ENCODE measurements around the gene CPXM1. TPM values are rescaled to one million over a fixed set of nuclear protein-coding genes. Genes with fewer than 3 reads are reported as not detected.
"Not testable (repeated sequence)": the region's sequence is repeated elsewhere in the genome, so short reads cannot be mapped to it uniquely, and the experiment has no call there.

The CPXM1 gene
- total RNA-seq, 1 donor from 2014 or later = 10.2 TPM

DNA sequence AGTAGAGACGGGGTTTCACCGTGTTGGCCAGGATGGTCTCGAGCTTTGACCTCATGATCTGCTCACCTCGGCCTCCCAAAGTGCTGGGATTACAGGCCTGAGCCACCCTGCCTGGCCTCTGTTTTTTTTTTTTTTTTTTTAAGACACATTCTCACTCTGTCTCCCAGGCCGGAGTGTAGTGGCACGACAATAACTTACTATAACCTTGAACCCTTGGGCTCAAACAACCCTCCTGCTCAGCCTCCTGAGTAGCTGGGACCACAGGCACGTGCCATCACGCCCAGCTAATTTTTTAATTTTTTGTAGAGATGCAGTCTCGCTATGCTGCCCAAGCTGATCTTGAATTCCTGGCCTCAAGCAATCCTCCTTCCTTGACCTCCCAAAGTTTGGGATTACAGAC is 26.6 kb downstream of the CPXM1 start:
- ATAC-seq (no peak), DNase-seq (no peak)
- peaks cover 5% of the 10 kb centered on the region for H3K27me3 ChIP-seq (ENCODE audit: low read depth)
- H3K4me1 ChIP-seq = no peaks in the 10 kb centered on the region
- H3K36me3 ChIP-seq = no peaks in the 10 kb centered on the region
- H3K9me3 ChIP-seq = no peaks in the 10 kb centered on the region
- TF ChIP-seq, protein P1, sequence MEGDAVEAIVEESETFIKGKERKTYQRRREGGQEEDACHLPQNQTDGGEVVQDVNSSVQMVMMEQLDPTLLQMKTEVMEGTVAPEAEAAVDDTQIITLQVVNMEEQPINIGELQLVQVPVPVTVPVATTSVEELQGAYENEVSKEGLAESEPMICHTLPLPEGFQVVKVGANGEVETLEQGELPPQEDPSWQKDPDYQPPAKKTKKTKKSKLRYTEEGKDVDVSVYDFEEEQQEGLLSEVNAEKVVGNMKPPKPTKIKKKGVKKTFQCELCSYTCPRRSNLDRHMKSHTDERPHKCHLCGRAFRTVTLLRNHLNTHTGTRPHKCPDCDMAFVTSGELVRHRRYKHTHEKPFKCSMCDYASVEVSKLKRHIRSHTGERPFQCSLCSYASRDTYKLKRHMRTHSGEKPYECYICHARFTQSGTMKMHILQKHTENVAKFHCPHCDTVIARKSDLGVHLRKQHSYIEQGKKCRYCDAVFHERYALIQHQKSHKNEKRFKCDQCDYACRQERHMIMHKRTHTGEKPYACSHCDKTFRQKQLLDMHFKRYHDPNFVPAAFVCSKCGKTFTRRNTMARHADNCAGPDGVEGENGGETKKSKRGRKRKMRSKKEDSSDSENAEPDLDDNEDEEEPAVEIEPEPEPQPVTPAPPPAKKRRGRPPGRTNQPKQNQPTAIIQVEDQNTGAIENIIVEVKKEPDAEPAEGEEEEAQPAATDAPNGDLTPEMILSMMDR (IDR thresholded peaks at IDR 0.05) = no peak
- no peak overlapping the region for H3K27ac ChIP-seq
- no peak overlapping the region for H3K4me3 ChIP-seq
- intact Hi-C loops (cut with DNase I) = no loop called here

DNA sequence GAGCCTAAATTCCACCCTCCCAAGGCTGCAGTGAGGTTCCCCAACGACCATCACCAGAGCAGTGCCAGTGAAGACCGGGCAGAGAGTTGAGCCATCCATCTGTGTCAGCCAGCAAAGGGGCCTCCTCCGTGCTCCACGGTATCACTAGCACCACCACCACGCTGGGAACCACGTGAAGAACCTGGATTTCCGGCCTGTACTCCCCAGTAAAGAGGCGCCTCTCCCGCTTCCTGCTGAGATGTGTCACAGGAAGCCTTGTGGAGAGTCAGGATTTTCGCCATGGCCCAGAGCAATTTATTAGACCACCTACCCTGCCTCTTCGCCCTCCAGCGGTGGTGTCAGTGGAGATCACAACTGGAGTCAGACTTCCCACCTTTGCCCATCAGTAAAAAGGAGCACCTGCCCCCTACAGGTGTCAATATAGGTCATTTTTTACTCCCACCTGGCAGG is 28.8 kb downstream of the CPXM1 start:
- DNase-seq (no peak), ATAC-seq (no peak)
- H3K27ac ChIP-seq = no peak overlapping the region
- H3K36me3 ChIP-seq = no peaks in the 10 kb centered on the region
- H3K9me3 ChIP-seq = no peaks in the 10 kb centered on the region
- no peak overlapping the region for H3K4me3 ChIP-seq
- H3K4me1 ChIP-seq = no peaks in the 10 kb centered on the region
- TF ChIP-seq, protein P1 (IDR thresholded peaks at IDR 0.05) = no peak
- peaks cover 17% of the 10 kb centered on the region for H3K27me3 ChIP-seq (ENCODE audit: low read depth)
- intact Hi-C loops (cut with DNase I) = no loop called here

DNA sequence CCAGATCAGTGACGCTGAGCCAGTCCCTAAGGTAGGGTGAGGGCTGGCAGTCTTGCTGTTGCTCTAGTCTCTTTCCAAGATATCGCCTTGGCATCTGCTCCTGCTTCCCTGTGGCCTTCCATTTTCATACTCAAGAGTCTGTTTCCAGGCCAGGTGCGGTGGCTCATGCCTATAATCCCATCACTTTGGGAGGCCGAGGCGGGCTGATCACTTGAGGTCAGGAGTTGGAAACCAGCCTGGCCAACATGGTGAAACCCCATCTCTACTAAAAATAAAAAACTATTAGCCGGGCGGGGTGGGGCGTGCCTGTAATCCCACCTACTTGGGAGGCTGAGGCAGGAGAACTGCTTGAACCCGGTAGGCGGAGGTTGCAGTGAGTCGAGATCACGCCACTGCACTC is 30.3 kb downstream of the CPXM1 start:
- ATAC-seq; H3K4me3 ChIP-seq; H3K4me1 ChIP-seq; H3K9me3 ChIP-seq; intact Hi-C loops (cut with DNase I); H3K36me3 ChIP-seq; H3K27ac ChIP-seq; DNase-seq: not testable (repeated sequence)
- peaks cover 21% of the 10 kb centered on the region for H3K27me3 ChIP-seq (ENCODE audit: low read depth)

DNA sequence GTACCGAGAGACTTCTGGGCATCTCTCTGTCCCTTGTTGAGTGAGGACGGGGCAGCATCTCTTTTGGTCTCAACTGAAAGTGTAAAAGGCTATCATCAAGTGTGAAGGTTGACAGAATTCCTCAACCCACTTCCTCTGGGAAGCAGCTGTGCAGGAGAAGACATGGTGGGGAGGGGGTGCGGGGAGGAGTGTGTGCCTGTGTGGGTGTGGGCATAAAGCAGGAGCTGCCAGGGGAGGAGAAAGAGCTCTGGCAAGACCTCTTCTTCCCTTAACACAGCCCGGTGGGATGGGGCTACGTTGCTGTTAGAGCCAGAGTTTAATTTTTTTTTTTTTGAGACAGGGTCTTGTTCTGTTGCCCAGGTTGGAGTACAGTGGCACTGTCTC is 31.8 kb downstream of the CPXM1 start:
- peak; percentile 24 to 29 for ATAC-seq
- Histone ChIP-seq H3K27ac (no peak overlapping the region), H3K9me3 (no peaks in the 10 kb centered on the region), H3K27me3 (ENCODE audit: low read depth) (peaks cover 24% of the 10 kb centered on the region), H3K36me3 (no peaks in the 10 kb centered on the region), H3K4me1 (no peaks in the 10 kb centered on the region), H3K4me3 (no peak overlapping the region)
- DNase-seq = no peak
- TF ChIP-seq, protein P1 (IDR thresholded peaks at IDR 0.05) = no peak
- intact Hi-C loops (cut with DNase I) = no loop called here

DNA sequence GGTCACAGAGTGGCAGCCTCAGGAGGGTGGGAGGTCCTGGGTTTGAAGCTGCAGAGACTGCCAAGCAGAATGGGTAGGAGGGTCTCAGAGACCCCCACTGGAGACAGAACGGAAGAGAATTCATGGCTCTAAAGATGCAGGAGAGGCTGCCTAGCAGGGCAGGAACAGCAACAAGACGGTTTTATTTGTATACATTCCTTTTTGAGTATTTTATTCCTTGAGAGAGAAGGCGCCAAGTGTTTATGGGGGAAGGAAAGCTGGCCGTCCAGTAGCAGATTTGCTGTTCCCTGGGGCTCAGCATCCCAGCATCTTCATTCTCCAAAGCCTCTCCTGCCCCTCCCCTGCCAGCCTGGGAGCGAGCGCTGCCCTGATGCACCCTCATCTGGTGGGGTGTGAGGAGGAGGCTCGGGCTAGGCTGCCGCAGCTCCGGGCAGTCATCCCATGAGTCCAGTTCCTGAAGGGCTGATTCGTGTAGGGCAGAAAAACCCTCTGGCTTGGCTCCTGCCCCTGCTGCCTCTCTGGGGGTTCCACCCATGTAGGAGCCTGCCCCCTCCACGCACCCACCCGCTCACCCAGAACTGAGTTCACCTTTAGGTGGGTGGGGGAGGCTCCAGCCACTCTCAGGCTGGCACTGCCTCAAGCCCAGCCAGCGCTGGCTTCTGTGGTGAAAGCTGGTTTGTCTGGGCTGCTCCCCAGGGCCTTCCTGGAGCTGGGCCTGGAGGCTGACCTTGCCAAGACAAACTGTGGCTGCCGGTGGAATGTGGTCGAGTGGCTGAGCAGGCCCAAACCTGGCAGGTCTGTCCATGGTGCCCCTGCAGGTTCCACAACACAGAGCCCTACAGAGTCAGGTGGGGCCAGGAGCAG is 32.4 kb downstream of the CPXM1 start:
- intact Hi-C loops (cut with DNase I) = no loop called here
- peak overlapping the region; percentile 59 for H3K27ac ChIP-seq

DNA sequence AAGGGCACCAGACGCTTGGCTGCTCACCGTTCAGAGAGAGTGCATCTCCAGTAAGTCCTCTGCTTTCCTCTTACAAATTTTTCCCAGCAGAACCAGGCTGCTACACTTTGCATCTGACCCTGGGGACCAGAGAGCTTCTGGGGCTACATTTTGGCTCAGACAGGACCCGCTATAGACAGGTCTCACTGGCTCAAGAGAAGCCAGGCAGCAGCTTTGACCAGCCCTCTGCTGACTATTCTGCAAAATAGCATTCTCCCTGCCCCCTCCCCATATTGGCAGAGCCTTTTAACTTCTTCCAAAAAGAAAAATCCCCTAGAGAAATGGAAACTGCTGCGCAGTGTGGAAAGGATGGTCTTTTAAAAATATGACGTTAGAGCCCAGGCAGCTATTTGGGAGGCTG is 37.2 kb downstream of the CPXM1 start:
- H3K27me3 ChIP-seq (ENCODE audit: low read depth) = peaks cover 31% of the 10 kb centered on the region

More for the DNA sequence above, 32.4 kb downstream of the CPXM1 start:
- Histone ChIP-seq H3K36me3 (no peaks in the 10 kb centered on the region), H3K9me3 (no peaks in the 10 kb centered on the region), H3K4me1 (no peaks in the 10 kb centered on the region), H3K4me3 (no peak overlapping the region), H3K27me3 (ENCODE audit: low read depth) (peaks cover 28% of the 10 kb centered on the region)
- TF ChIP-seq, protein P1 (IDR thresholded peaks at IDR 0.05) = no peak
- DNase-seq = peak; percentile 91
- peak; percentile 96 to 98 for ATAC-seq

More for the DNA sequence above, 37.2 kb downstream of the CPXM1 start:
- Histone ChIP-seq H3K36me3 (no peaks in the 10 kb centered on the region), H3K27ac (no peak overlapping the region), H3K4me3 (no peak overlapping the region), H3K9me3 (no peaks in the 10 kb centered on the region), H3K4me1 (no peaks in the 10 kb centered on the region)
- intact Hi-C loops (cut with DNase I) = no loop called here
- TF ChIP-seq, protein P1 (IDR thresholded peaks at IDR 0.05) = no peak
- DNase-seq = no peak
- ATAC-seq = no peak

Data from lower lobe of right lung (tissue), 2 donors.